Fibroblast of pulmonary artery (primary cell): ENCODE data around the gene SETBP1.

Source experiments
- DNase-seq: peaks from one replicate; pipeline ENCODE4 v3.0.0-alpha.2; 2010; ENCODE audit warnings: low read depth
- H3K4me3 ChIP-seq: replicated peaks from 2 replicates; pipeline ENCODE4 v1.5.1; 2011; ENCODE audit warnings: low read depth, mild to moderate bottlenecking, control low read depth, low read length, moderate library complexity
- CTCF ChIP-seq: IDR thresholded peaks from 2 replicates; pipeline ENCODE4 v1.5.1; 2011; ENCODE audit warnings: mild to moderate bottlenecking, control low read depth, low read length, inconsistent platforms; ENCODE audit errors: missing control alignments

SETBP1 gene

GRCh38 chr18:44685296-44685695 lies 4.6 kb downstream of the SETBP1 start:
- DNase-seq = no peak
- no peak overlapping the region for H3K4me3 ChIP-seq
- no peak for TF ChIP-seq CTCF

GRCh38 chr18:44686156-44686555 lies 5.5 kb downstream of the SETBP1 start:
- TF ChIP-seq CTCF = no peak
- H3K4me3 ChIP-seq = no peak overlapping the region
- no peak for DNase-seq

- no peak for DNase-seq
- H3K4me3 ChIP-seq = no peak overlapping the region
- no peak for TF ChIP-seq CTCF
Observed at GRCh38 chr18:44687421-44687820, 6.7 kb downstream of the SETBP1 start.

GRCh38 chr18:44689736-44690135 lies 9.0 kb downstream of the SETBP1 start:
- DNase-seq = no peak
- no peak for TF ChIP-seq CTCF

GRCh38 chr18:44691148-44691925 lies 10.6 kb downstream of the SETBP1 start:
- no peak for DNase-seq
- H3K4me3 ChIP-seq = no peak overlapping the region
- TF ChIP-seq CTCF = no peak

More at GRCh38 chr18:44689736-44690135, 9.0 kb downstream of the SETBP1 start:
- H3K4me3 ChIP-seq = no peak overlapping the region

GRCh38 chr18:44693030-44693784 lies 12.5 kb downstream of the SETBP1 start:
- no peak for TF ChIP-seq CTCF
- no peak for DNase-seq
- H3K4me3 ChIP-seq = no peak overlapping the region
